IPS-20b (cell line): Measurements from ENCODE around the gene DOC2A.
A peak's percentile ranks its signal among the peaks of the same experiment; 100 is the strongest.

Experiments used
- H3K27ac ChIP-seq: one replicate; pipeline ENCODE4 v1.5.1; 2013; ENCODE audit warnings: low read length
- H3K27me3 ChIP-seq: 2 replicates; pipeline ENCODE4 v1.6.1; 2013; ENCODE audit warnings: mild to moderate bottlenecking, low read length, inconsistent platforms; ENCODE audit not compliant: insufficient read depth
- H3K36me3 ChIP-seq: 2 replicates; pipeline ENCODE4 v1.6.1; 2013; ENCODE audit warnings: low read depth, mild to moderate bottlenecking, inconsistent platforms, low read length, moderate library complexity; ENCODE audit not compliant: insufficient read depth
- H3K4me1 ChIP-seq: 2 replicates; pipeline ENCODE4 v1.6.1; 2013; ENCODE audit warnings: mild to moderate bottlenecking, control low read depth, inconsistent platforms, low read length, moderate library complexity; ENCODE audit not compliant: insufficient read depth
- H3K4me3 ChIP-seq: 2 replicates; pipeline ENCODE4 v1.5.1; 2013; ENCODE audit warnings: mild to moderate bottlenecking, low read length, inconsistent platforms
- H3K9ac ChIP-seq: 2 replicates; pipeline ENCODE4 v1.6.1; 2013; ENCODE audit warnings: low read depth, mild to moderate bottlenecking, inconsistent platforms, low read length, moderate library complexity
- H3K9me3 ChIP-seq: 2 replicates; pipeline ENCODE4 v1.6.1; 2013; ENCODE audit warnings: mild to moderate bottlenecking, low read depth, low read length, inconsistent platforms; ENCODE audit not compliant: insufficient read depth

Gene DOC2A

DNA sequence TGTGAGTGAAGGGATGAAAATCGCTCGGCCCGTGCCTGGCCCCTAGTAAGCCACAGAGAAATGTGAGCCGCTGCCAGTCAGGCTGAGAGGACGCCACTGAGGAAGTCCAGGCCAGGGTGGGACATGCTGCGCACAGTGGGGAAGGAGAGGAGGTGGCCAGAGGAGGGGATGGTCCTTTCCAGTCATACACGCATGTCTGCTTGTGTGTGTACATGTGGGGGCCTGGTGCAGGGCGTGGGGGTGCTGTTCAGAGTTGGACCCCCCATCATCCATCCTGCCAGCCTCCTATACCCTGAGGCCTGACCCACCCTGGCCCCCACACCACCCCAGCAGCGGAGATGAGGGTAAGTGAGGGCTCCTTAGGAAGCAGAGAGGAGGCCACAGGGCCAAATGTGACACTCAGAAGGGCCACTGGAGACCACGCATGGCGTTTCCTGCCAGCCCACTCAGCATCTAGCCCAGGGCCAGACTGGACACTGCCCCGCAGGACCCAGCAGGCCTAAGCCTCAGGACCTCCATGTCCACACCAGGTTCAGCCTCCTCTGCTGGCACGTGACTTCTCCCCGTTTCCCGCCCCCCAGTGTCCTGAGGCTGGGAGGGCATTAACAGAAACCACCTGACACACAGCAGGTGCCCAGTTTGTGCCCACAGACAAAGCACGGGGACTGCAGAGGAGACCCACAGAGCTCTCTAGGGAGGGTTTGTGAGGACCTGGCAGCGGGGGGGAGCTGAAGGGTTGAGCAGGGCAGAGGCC is 7.0 kb downstream of the DOC2A start:
- no peaks in the 10 kb centered on the region; the same call in 1 of the 2 replicates for H3K36me3 ChIP-seq
- no peak overlapping the region for H3K9ac ChIP-seq
- no peak overlapping the region for H3K27ac ChIP-seq
- no peak overlapping the region for H3K4me3 ChIP-seq
- H3K9me3 ChIP-seq: no peaks in the 10 kb centered on the region
- peaks cover 2% of the 10 kb centered on the region; the same call in 1 of the 2 replicates for H3K4me1 ChIP-seq
- peaks cover 3% of the 10 kb centered on the region for H3K27me3 ChIP-seq

- Histone ChIP-seq H3K36me3 (peaks cover 8% of the 10 kb centered on the region; the same call in 1 of the 2 replicates), H3K27ac (no peak overlapping the region), H3K4me1 (peaks cover 2% of the 10 kb centered on the region; the same call in 1 of the 2 replicates), H3K27me3 (no peaks in the 10 kb centered on the region), H3K4me3 (no peak overlapping the region), H3K9ac (no peak overlapping the region), H3K9me3 (no peaks in the 10 kb centered on the region)
Observed at GRCh38 chr16:30002614-30003346, 8.0 kb downstream of the DOC2A start.

- Histone ChIP-seq H3K4me1 (peaks cover 6% of the 10 kb centered on the region; the same call in 1 of the 2 replicates), H3K9ac (no peak overlapping the region; the same call in 1 of the 2 replicates), H3K27ac (peak overlapping the region; percentile 37), H3K9me3 (no peaks in the 10 kb centered on the region), H3K27me3 (no peaks in the 10 kb centered on the region), H3K4me3 (peak overlapping the region; percentile 54; the same call in 1 of the 2 replicates), H3K36me3 (peaks cover 16% of the 10 kb centered on the region; the same call in 1 of the 2 replicates)
Observed at GRCh38 chr16:30000735-30001631, 9.8 kb downstream of the DOC2A start.

GRCh38 chr16:29999605-30000004 is 11.2 kb downstream of the DOC2A start:
- H3K9me3 ChIP-seq: no peaks in the 10 kb centered on the region
- H3K36me3 ChIP-seq: peaks cover 16% of the 10 kb centered on the region; the same call in 1 of the 2 replicates
- no peaks in the 10 kb centered on the region for H3K27me3 ChIP-seq
- no peak overlapping the region for H3K27ac ChIP-seq
- H3K4me1 ChIP-seq: peaks cover 6% of the 10 kb centered on the region; the same call in 1 of the 2 replicates
- no peak overlapping the region for H3K4me3 ChIP-seq
- no peak overlapping the region for H3K9ac ChIP-seq

DNA sequence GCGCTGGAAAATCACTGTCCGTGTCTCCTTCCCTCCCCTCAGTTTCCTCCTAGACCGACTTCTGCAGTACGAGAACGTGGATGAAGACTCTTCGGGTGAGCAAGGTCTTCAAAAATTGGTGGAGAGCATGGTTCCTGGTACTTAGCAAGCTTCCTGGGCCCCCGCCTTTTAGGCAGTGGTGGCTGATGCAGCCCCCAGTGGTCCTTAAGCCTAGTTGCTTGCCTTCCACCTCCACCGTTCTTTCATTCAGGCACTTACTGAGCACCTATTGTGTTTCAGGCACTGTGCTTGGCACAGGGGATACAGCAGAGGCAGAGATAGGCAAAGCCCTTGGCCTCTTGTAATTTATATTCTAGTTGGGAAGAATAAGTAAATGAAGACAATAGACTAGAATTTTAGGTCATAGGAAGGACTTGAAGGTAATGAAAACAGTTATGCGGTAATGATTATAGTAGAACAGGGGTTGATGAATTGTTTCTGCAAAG is 14.0 kb downstream of the DOC2A start:
- Histone ChIP-seq H3K9ac (peak overlapping the region; percentile 93; the same call in 1 of the 2 replicates), H3K9me3 (no peaks in the 10 kb centered on the region), H3K36me3 (peaks cover 34% of the 10 kb centered on the region), H3K27ac (no peak overlapping the region), H3K27me3 (no peaks in the 10 kb centered on the region), H3K4me3 (peak overlapping the region; percentile 87), H3K4me1 (peaks cover 6% of the 10 kb centered on the region; the same call in 1 of the 2 replicates)

DNA sequence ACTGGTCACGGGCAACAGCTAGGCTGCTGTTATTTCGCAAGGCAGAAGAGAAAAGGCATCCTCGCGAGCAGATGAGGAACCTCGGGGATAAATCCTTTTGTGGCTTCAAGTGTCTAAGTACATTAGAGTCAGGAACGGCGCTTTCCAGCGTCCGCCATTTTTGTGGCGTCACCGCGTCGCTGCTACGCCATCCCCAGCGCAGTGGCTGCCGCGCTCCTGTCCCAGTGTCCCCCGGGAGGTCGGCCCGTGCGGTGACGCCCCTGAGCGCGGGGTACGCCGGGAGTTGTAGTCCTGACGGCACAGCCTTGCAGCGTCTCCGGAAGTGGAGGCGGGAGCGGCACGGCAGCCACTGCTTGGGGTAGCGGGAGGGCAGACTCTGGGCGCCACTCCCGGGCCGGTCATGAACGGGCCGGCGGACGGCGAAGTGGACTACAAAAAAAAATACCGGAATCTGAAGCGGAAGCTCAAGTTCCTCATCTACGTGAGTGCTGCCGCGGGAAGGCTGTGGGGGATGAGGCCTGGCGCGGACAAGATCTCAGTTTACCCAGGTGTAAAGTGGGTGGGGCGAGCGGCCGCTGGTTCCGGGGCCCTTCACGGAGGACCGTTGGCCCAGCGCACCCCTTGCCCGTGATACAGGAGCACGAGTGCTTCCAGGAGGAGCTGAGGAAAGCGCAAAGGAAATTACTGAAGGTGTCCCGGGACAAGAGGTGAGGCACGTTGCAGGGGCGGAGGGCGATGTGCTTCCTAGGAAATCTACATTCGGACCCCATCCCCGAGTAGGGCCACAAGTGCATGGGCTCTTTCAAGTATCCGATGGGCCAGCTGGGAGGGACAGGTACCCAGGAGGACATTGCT is 14.7 kb downstream of the DOC2A start, which contains the start of gene INO80E:
TSS of gene INO80E (plus strand) at position 331 of the 855 bp plus-strand sequence. CDS start at position 401, 70 bp downstream.
- no peaks in the 10 kb centered on the region for H3K9me3 ChIP-seq
- H3K4me1 ChIP-seq: peaks cover 4% of the 10 kb centered on the region; the same call in 1 of the 2 replicates
- H3K27me3 ChIP-seq: no peaks in the 10 kb centered on the region
- peak within 1 kb of the TSS; percentile 87 for H3K4me3 ChIP-seq
- H3K27ac ChIP-seq: peak within 1 kb of the TSS; percentile 50
- H3K36me3 ChIP-seq: peaks cover 34% of the 10 kb centered on the region
- peak within 1 kb of the TSS; percentile 93 for H3K9ac ChIP-seq

- Histone ChIP-seq H3K36me3 (peaks cover 37% of the 10 kb centered on the region), H3K27me3 (no peaks in the 10 kb centered on the region), H3K9ac (peak within 1 kb of the TSS; percentile 93), H3K9me3 (no peaks in the 10 kb centered on the region), H3K4me3 (peak within 1 kb of the TSS; percentile 87), H3K27ac (peak within 1 kb of the TSS; percentile 50), H3K4me1 (peaks cover 4% of the 10 kb centered on the region; the same call in 1 of the 2 replicates)
Observed at GRCh38 chr16:29995324-29995910, 15.4 kb downstream of the DOC2A start, which contains the start of gene HIRIP3. Gene HIRIP3 (minus strand): TSS chr16:29995617. CDS start chr16:29995605, 12 bp downstream.

DNA sequence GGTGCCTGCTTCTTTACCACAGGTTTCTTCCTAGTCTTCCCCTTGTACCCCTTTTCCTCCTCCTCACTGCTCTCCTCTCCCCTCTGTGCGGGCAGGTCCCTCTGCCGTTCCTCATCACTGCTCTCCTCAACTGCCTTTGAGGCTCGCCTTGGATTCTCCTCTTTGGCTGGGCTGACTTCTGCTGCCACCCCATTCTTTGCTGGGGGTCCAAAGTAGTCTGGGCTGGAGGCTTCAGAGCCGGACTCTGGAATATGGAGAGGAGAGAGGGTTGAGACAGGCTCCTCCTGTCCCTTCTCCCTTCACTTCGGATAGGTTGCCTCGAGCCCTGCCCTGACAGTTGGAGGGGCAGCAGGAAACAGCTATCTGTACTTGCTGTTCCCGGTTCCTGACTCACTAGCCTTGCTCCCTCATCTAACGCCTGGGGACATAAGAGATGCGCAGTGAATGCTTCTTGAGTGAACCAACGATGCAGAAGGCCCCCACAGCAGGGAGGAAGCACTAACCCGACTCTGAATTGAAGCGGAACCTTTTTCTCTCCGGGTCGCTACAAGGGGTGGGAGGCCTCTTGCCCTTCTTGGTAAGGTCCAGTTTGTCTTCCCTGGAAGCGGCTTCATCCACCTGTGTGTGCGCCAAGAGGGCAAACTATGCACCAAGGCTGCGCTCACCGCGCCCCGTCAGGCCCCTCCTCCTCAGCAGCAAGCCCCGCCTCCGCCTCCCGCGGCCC is 16.1 kb downstream of the DOC2A start:
- Histone ChIP-seq H3K36me3 (peaks cover 44% of the 10 kb centered on the region), H3K4me3 (peak overlapping the region; percentile 87), H3K27me3 (no peaks in the 10 kb centered on the region), H3K9me3 (no peaks in the 10 kb centered on the region), H3K9ac (peak overlapping the region; percentile 93; the same call in 1 of the 2 replicates), H3K4me1 (peaks cover 4% of the 10 kb centered on the region; the same call in 1 of the 2 replicates), H3K27ac (no peak overlapping the region)

- H3K9ac ChIP-seq: peak overlapping the region; percentile 93; the same call in 1 of the 2 replicates
- H3K4me3 ChIP-seq: peak overlapping the region; percentile 87; the same call in 1 of the 2 replicates
- H3K9me3 ChIP-seq: no peaks in the 10 kb centered on the region
- peaks cover 4% of the 10 kb centered on the region; the same call in 1 of the 2 replicates for H3K4me1 ChIP-seq
- H3K27me3 ChIP-seq: no peaks in the 10 kb centered on the region
- no peak overlapping the region for H3K27ac ChIP-seq
- peaks cover 51% of the 10 kb centered on the region for H3K36me3 ChIP-seq
Observed at GRCh38 chr16:29993903-29994599, 16.8 kb downstream of the DOC2A start.
